ENCODE measurements around the gene TEX10.

DNA sequence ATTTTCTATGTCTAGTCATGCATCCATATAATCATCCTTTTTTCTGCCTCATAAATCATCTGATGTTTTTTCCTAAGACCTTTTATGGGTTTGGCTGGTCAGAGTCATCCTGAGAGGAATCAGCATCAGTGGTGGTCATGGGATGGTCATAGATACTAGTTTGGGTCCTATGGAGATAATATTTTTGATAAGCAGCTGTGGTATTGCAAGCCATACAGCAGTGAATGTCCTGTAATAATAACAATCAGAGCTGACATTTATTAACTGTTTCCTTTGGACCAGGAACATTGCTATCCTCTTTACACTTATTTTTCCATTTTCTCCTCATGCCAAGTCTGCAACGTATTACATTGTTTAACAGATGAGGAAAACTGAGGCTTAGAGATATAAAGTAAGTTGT lies 83.1 kb downstream of the TEX10 start:
- TF ChIP-seq, protein P1, sequence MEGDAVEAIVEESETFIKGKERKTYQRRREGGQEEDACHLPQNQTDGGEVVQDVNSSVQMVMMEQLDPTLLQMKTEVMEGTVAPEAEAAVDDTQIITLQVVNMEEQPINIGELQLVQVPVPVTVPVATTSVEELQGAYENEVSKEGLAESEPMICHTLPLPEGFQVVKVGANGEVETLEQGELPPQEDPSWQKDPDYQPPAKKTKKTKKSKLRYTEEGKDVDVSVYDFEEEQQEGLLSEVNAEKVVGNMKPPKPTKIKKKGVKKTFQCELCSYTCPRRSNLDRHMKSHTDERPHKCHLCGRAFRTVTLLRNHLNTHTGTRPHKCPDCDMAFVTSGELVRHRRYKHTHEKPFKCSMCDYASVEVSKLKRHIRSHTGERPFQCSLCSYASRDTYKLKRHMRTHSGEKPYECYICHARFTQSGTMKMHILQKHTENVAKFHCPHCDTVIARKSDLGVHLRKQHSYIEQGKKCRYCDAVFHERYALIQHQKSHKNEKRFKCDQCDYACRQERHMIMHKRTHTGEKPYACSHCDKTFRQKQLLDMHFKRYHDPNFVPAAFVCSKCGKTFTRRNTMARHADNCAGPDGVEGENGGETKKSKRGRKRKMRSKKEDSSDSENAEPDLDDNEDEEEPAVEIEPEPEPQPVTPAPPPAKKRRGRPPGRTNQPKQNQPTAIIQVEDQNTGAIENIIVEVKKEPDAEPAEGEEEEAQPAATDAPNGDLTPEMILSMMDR (IDR thresholded peaks at IDR 0.05), result no peak
- no peak for TF ChIP-seq POLR2A (IDR thresholded peaks at IDR 0.05; ENCODE audit: low read depth)
- no peak for TF ChIP-seq POLR2AphosphoS5 (IDR thresholded peaks at IDR 0.05)
- TF ChIP-seq EP300 (IDR thresholded peaks at IDR 0.05), result no peak
